ENCODE measurements around the gene KCNJ16. TPM values are rescaled to one million over a fixed set of nuclear protein-coding genes. Genes with fewer than 3 reads are reported as not detected.

Gene KCNJ16
- polyA plus RNA-seq, 1 experiment: not detected

DNA sequence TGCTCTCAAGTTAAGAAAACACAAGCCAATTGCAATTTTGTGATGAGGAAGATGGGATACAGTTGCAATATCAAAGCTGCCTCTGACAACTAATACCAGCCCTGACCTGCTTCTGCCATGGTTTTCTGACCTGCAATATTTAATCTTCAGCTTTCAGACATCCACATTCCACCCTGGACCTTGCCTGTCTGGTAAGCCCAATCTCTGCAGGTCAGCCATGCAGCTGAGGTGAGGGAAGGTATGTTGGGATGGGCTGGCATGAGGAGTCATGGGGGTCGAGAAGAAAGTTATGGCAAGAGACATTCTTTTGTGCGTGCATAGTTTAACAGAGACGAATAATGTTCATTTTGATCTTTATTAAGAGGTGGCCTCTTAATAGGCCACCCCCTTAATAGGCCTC is 31.5 kb downstream of the KCNJ16 start:
- POLR2A ChIA-PET: no interaction called here
- no peak for DNase-seq (ENCODE audit: low read depth, low spot score)
- Histone ChIP-seq H3K27me3 (ENCODE audit: control insufficient read depth, insufficient read depth, low read length) (peaks cover 4% of the 10 kb centered on the region), H3K27ac (ENCODE audit: low read depth, low read length) (no peak overlapping the region), H3K4me3 (ENCODE audit: low read depth, low read length) (no peak overlapping the region), H3K9me3 (ENCODE audit: control insufficient read depth, insufficient read depth, low read length) (no peaks in the 10 kb centered on the region)
- TF ChIP-seq, protein P1, sequence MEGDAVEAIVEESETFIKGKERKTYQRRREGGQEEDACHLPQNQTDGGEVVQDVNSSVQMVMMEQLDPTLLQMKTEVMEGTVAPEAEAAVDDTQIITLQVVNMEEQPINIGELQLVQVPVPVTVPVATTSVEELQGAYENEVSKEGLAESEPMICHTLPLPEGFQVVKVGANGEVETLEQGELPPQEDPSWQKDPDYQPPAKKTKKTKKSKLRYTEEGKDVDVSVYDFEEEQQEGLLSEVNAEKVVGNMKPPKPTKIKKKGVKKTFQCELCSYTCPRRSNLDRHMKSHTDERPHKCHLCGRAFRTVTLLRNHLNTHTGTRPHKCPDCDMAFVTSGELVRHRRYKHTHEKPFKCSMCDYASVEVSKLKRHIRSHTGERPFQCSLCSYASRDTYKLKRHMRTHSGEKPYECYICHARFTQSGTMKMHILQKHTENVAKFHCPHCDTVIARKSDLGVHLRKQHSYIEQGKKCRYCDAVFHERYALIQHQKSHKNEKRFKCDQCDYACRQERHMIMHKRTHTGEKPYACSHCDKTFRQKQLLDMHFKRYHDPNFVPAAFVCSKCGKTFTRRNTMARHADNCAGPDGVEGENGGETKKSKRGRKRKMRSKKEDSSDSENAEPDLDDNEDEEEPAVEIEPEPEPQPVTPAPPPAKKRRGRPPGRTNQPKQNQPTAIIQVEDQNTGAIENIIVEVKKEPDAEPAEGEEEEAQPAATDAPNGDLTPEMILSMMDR (IDR thresholded peaks at IDR 0.05; ENCODE audit: low read depth, low read length): no peak
- CTCF ChIA-PET: interaction anchor here (0.9 to 1.8 kb wide), 2 partner anchors 12 to 500 kb away, joined by 3 to 5 read pairs; no protein-coding TSS in a partner anchor

GRCh38 chr17:70107441-70107840 is 32.4 kb downstream of the KCNJ16 start:
- no peak overlapping the region for H3K27ac ChIP-seq (ENCODE audit: low read depth, low read length)
- peaks cover 4% of the 10 kb centered on the region for H3K27me3 ChIP-seq (ENCODE audit: control insufficient read depth, insufficient read depth, low read length)
- TF ChIP-seq, protein P1 (IDR thresholded peaks at IDR 0.05; ENCODE audit: low read depth, low read length): no peak
- CTCF ChIA-PET: interaction anchor here (0.6 to 1.8 kb wide), 3 partner anchors 23 to 500 kb away, joined by 3 to 5 read pairs (median 3); no protein-coding TSS in a partner anchor
- no peak overlapping the region for H3K4me3 ChIP-seq (ENCODE audit: low read depth, low read length)
- no peak for DNase-seq (ENCODE audit: low read depth, low spot score)
- no peaks in the 10 kb centered on the region for H3K9me3 ChIP-seq (ENCODE audit: control insufficient read depth, insufficient read depth, low read length)
- POLR2A ChIA-PET: no interaction called here

DNA sequence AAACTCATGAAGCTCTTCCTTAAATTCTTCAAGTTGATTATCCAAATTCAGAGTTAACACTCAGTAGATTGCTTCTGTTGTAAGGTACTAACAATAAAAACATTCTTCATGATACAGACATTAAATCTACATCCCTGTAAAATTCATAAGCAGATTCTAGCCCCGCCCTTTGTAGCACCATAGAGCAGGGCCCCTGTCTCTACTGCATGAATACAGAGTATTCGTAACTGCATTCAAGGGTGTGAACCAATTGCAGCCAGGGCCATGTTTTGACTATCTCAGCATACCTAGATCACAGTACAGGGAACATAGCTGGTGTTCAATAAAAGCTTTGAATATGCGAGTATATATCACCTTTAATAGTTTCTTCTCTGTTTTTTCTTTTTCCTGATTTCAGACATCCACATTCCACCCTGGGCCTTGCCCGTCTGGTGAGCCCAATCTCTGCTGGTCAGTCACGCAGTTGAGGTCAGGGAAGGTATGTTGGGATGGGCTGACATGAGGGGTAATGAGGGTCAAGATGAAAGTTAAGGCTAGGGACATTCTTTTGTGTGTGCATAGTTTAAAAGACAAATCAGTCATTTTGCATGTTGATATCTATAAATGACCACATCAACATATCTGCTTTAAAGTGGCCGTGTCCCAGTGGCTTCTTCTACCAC is 33.0 kb downstream of the KCNJ16 start:
- Histone ChIP-seq H3K4me3 (ENCODE audit: low read depth, low read length) (no peak overlapping the region), H3K9me3 (ENCODE audit: control insufficient read depth, insufficient read depth, low read length) (no peaks in the 10 kb centered on the region), H3K27me3 (ENCODE audit: control insufficient read depth, insufficient read depth, low read length) (peaks cover 4% of the 10 kb centered on the region), H3K27ac (ENCODE audit: low read depth, low read length) (no peak overlapping the region)
- ChIA-PET POLR2A (no interaction called here), CTCF (interaction anchor here (0.6 to 1.8 kb wide), 3 partner anchors 23 to 501 kb away, joined by 3 to 5 read pairs (median 3); no protein-coding TSS in a partner anchor)
- no peak for DNase-seq (ENCODE audit: low read depth, low spot score)
- TF ChIP-seq, protein P1 (IDR thresholded peaks at IDR 0.05; ENCODE audit: low read depth, low read length): no peak

DNA sequence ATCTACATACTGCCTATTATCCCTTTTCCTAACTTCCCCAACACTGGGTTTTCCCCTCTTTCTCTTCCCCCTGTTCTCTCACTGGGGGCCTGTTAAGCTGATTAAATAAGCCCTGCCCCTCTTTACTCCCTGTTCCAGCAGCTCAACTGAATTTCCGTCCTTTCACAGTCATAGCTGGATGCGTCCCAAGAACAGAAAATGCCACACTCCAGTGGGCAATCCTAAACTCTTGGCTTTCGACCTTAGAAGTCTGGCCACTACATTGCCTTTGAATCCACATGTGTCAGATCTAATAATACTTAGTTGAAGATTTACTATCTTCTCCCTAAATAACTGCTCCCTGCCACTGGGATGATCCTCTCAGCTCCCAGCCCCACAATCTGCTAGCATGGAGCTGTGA is 34.5 kb downstream of the KCNJ16 start:
- Histone ChIP-seq H3K27me3 (ENCODE audit: control insufficient read depth, insufficient read depth, low read length) (peaks cover 4% of the 10 kb centered on the region), H3K9me3 (ENCODE audit: control insufficient read depth, insufficient read depth, low read length) (no peaks in the 10 kb centered on the region), H3K4me3 (ENCODE audit: low read depth, low read length) (no peak overlapping the region), H3K27ac (ENCODE audit: low read depth, low read length) (no peak overlapping the region)
- POLR2A ChIA-PET: no interaction called here
- TF ChIP-seq, protein P1 (IDR thresholded peaks at IDR 0.05; ENCODE audit: low read depth, low read length): no peak
- DNase-seq (ENCODE audit: low read depth, low spot score): no peak
- CTCF ChIA-PET: no interaction called here

DNA sequence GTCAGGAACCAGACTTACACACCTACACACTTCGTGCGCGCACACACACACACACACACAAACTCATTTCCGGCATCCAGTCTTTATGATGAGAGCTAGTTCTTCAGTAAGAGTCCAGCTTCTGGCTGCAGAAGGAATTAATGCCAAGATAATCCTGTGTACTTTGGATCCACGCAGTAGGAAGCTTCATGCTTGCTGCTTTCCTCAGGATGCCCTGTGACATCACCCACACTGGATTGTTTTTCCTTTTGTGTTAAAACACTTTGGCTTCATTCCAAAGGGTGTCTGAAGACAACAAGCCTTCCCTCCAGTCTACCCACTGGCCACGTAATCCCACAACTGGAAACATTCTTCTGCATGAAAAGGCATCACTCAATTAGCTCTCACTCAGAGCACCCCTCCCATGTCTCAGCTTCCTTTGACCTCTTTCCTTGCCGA is 35.4 kb downstream of the KCNJ16 start:
- DNase-seq (ENCODE audit: low read depth, low spot score): peak; percentile 2
- ChIA-PET CTCF (interaction anchor here (0.6 kb wide), 1 partner anchor 501 kb away, joined by 3 read pairs; no protein-coding TSS in a partner anchor), POLR2A (no interaction called here)
- Histone ChIP-seq H3K27ac (ENCODE audit: low read depth, low read length) (no peak overlapping the region), H3K9me3 (ENCODE audit: control insufficient read depth, insufficient read depth, low read length) (no peaks in the 10 kb centered on the region), H3K4me3 (ENCODE audit: low read depth, low read length) (no peak overlapping the region), H3K27me3 (ENCODE audit: control insufficient read depth, insufficient read depth, low read length) (peaks cover 4% of the 10 kb centered on the region)
- TF ChIP-seq, protein P1 (IDR thresholded peaks at IDR 0.05; ENCODE audit: low read depth, low read length): no peak
